Naive thymus-derived CD4-positive, alpha-beta T cell (primary cell): ENCODE data around the gene ERFL. TPM values are rescaled to one million over a fixed set of nuclear protein-coding genes. Genes with fewer than 3 reads are reported as not detected.

Experiments
- ATAC-seq: fragments of 150-1000 bp; cut with Tn5 transposase; 2 replicates; pipeline ENCODE4 v1.10.0; 2021; ENCODE audit warnings: mild to moderate bottlenecking, moderate library complexity
- CTCF ChIA-PET: fragments of 350-600 bp; sonication (Branson Sonifier 250); formaldehyde crosslinking; loops from one replicate; lab custom pipeline; 2021; ENCODE audit warnings: antibody characterized with exemption; lab: Charles Lee
- POLR2A ChIA-PET: fragments of 350-600 bp; sonication (Branson Sonifier 250); formaldehyde crosslinking; loops from one replicate; lab custom pipeline; 2021; ENCODE audit warnings: antibody characterized with exemption, inconsistent platforms; lab: Charles Lee
- DNase-seq, 9 donors: peaks; one replicate each; pipeline versions ENCODE4 v3.0.0 to v3.0.0-alpha.2; 2020 to 2022; ENCODE audit warnings: mixed read lengths in 1 of 9
- H3K27ac ChIP-seq: one replicate; pipeline ENCODE4 v1.7.0; 2013; ENCODE audit warnings: mild to moderate bottlenecking, low read depth, low read length, moderate library complexity
- H3K27me3 ChIP-seq, 2 donors: one replicate each; pipeline ENCODE4 v1.7.0; 2013; ENCODE audit warnings: low read length in 2 of 2, mild to moderate bottlenecking in 2 of 2, moderate library complexity in 2 of 2; ENCODE audit not compliant: control insufficient read depth in 2 of 2, insufficient read depth in 2 of 2
- H3K36me3 ChIP-seq, 3 experiments: 1 replicate in 2 of 3; 2 replicates in 1 of 3; pipeline ENCODE4 v1.7.0; 2013; ENCODE audit warnings: low read length in 3 of 3, mild to moderate bottlenecking in 3 of 3, moderate library complexity in 1 of 3; ENCODE audit not compliant: insufficient read depth in 3 of 3, control insufficient read depth in 2 of 3
- H3K4me1 ChIP-seq, 2 donors: one replicate each; pipeline ENCODE4 v1.7.0; 2013; ENCODE audit warnings: low read length in 2 of 2, mild to moderate bottlenecking in 2 of 2, moderate library complexity in 1 of 2; ENCODE audit not compliant: control insufficient read depth in 2 of 2, insufficient read depth in 2 of 2
- H3K4me3 ChIP-seq: 2 replicates; pipeline ENCODE4 v1.7.0; 2013; ENCODE audit warnings: mild to moderate bottlenecking, low read length
- H3K9me3 ChIP-seq, 3 experiments: 1 replicate in 2 of 3; 2 replicates in 1 of 3; pipeline ENCODE4 v1.7.0; 2013; ENCODE audit warnings: low read length in 3 of 3; ENCODE audit not compliant: control insufficient read depth in 2 of 3
- H3K27ac Mint-ChIP-seq, 9 donors: one replicate each; pipeline ENCODE4 v1.8.0; 2020 to 2022; ENCODE audit warnings: mixed read lengths in 9 of 9, mild to moderate bottlenecking in 8 of 9, moderate library complexity in 5 of 9, inconsistent platforms in 2 of 9
- H3K27me3 Mint-ChIP-seq, 5 donors: one replicate each; pipeline ENCODE4 v1.8.0; 2021 to 2022; ENCODE audit warnings: mixed read lengths in 5 of 5, mild to moderate bottlenecking in 1 of 5
- H3K36me3 Mint-ChIP-seq, 5 donors: one replicate each; pipeline ENCODE4 v1.8.0; 2020 to 2022; ENCODE audit warnings: mixed read lengths in 5 of 5, mild to moderate bottlenecking in 3 of 5, inconsistent platforms in 1 of 5
- H3K4me1 Mint-ChIP-seq, 7 donors: one replicate each; pipeline ENCODE4 v1.8.0; 2020 to 2022; ENCODE audit warnings: mixed read lengths in 7 of 7, mild to moderate bottlenecking in 3 of 7, inconsistent platforms in 1 of 7
- H3K4me3 Mint-ChIP-seq, 10 donors: one replicate each; pipeline ENCODE4 v1.8.0; 2020 to 2022; ENCODE audit warnings: mild to moderate bottlenecking in 10 of 10, mixed read lengths in 10 of 10, moderate library complexity in 6 of 10, inconsistent platforms in 2 of 10
- H3K9me3 Mint-ChIP-seq, 11 donors: one replicate each; pipeline ENCODE4 v1.8.0; 2020 to 2022; ENCODE audit warnings: mixed read lengths in 11 of 11, mild to moderate bottlenecking in 4 of 11, inconsistent platforms in 1 of 11, moderate library complexity in 1 of 11
- intact Hi-C, 2 donors: fragments of 100-400 bp; cut with micrococcal nuclease; formaldehyde crosslinking; loops; one replicate each; pipeline ENCODE4 v1.15.1; 2023
- polyA plus RNA-seq, 2 donors: library from polyadenylated mRNA; unstranded; fragments of 300-500 nt; fragmentation: Illumina TruSeq; gene quantifications; one replicate each; pipeline ENCODE4 v1.2.3, GENCODE V29; 2021
- total RNA-seq, 6 experiments: library from RNA in 5 of 6; stranded (reverse) in 5 of 6; gene quantifications; 1 replicate in 5 of 6; 2 replicates in 1 of 6; pipeline ENCODE4 v1.2.3 and lab custom pipeline; 2021 to 2026

ERFL gene
- total and polyA plus RNA-seq, 7 experiments from 2014 or later: 3.0 to 15.0 (median 8.0) TPM; not detected in 2

- peak overlapping the region; percentile 76 to 95 (median 89) for H3K27ac Mint-ChIP-seq
- Histone ChIP-seq H3K4me1 (peaks cover 58 to 66% of the 10 kb centered on the region in 2 donors), H3K27ac (peak overlapping the region; percentile 52), H3K4me3 (no peak overlapping the region), H3K9me3 (no peaks in the 10 kb centered on the region), H3K27me3 (no peaks in the 10 kb centered on the region), H3K36me3 (peaks cover 16 to 56% (median 20%) of the 10 kb centered on the region in 3 experiments)
- peak overlapping the region in 5 of 10 donors; percentile 3 to 63 (median 36) for H3K4me3 Mint-ChIP-seq
- peaks cover 46 to 86% (median 77%) of the 10 kb centered on the region in 7 donors for H3K4me1 Mint-ChIP-seq
- H3K36me3 Mint-ChIP-seq: peaks cover 5 to 41% (median 23%) of the 10 kb centered on the region in 5 donors
- ATAC-seq: no peak
- no peaks in the 10 kb centered on the region for H3K27me3 Mint-ChIP-seq
- ChIA-PET POLR2A (interaction anchor here (0.6 to 11.3 kb wide), 4 partner anchors 9 to 75 kb away, joined by 3 to 565 read pairs (median 4); partner anchors contain the start of genes ARHGEF1 and RPS19), CTCF (interaction anchor here (1.1 kb wide), 1 partner anchor 75 kb away, joined by 3 read pairs; no protein-coding TSS in a partner anchor)
- no peak for DNase-seq
- H3K9me3 Mint-ChIP-seq: no peaks in the 10 kb centered on the region
- intact Hi-C loops: no loop called here
These were observed 59.9 kb downstream of the ERFL start for GRCh38 chr19:41868120-41868988.

GRCh38 chr19:41866284-41866683, 62.0 kb downstream of the ERFL start:
- no peak for ATAC-seq
- CTCF ChIA-PET: interaction anchor here (0.7 kb wide), 1 partner anchor 253 kb away, joined by 3 read pairs; no protein-coding TSS in a partner anchor
- peak overlapping the region; percentile 54 for H3K27ac ChIP-seq

GRCh38 chr19:41864374-41864773, 63.9 kb downstream of the ERFL start:
- Mint-ChIP-seq H3K27me3 (no peaks in the 10 kb centered on the region), H3K4me3 (peak overlapping the region in 4 of 10 donors; percentile 5 to 86 (median 53)), H3K9me3 (no peaks in the 10 kb centered on the region), H3K27ac (peak overlapping the region in 8 of 9 donors; percentile 43 to 93 (median 84)), H3K36me3 (peaks cover 9 to 52% (median 24%) of the 10 kb centered on the region in 5 donors), H3K4me1 (peaks cover 42 to 76% (median 67%) of the 10 kb centered on the region in 7 donors)
- DNase-seq: no peak
- CTCF ChIA-PET: interaction anchor here (0.8 to 1.2 kb wide), 2 partner anchors 9 to 22 kb away, joined by 3 read pairs; no protein-coding TSS in a partner anchor
- Histone ChIP-seq H3K4me3 (no peak overlapping the region), H3K27ac (peak overlapping the region; percentile 38), H3K4me1 (peaks cover 47 to 59% of the 10 kb centered on the region in 2 donors), H3K9me3 (no peaks in the 10 kb centered on the region), H3K36me3 (peaks cover 16 to 66% (median 18%) of the 10 kb centered on the region in 3 experiments), H3K27me3 (no peaks in the 10 kb centered on the region)
- intact Hi-C loops: no loop called here
- POLR2A ChIA-PET: interaction anchor here (1.0 to 10.0 kb wide), 8 partner anchors 9 to 94 kb away, joined by 3 to 220 read pairs (median 3); partner anchors contain the start of genes ARHGEF1 and CD79A
- no peak for ATAC-seq

More at GRCh38 chr19:41866284-41866683, 62.0 kb downstream of the ERFL start:
- H3K9me3 Mint-ChIP-seq: no peaks in the 10 kb centered on the region
- no peak for DNase-seq
- Histone ChIP-seq H3K4me3 (no peak overlapping the region), H3K36me3 (peaks cover 16 to 76% (median 26%) of the 10 kb centered on the region in 3 experiments), H3K4me1 (peaks cover 58 to 66% of the 10 kb centered on the region in 2 donors), H3K9me3 (no peaks in the 10 kb centered on the region), H3K27me3 (no peaks in the 10 kb centered on the region)
- no peaks in the 10 kb centered on the region for H3K27me3 Mint-ChIP-seq
- H3K36me3 Mint-ChIP-seq: peaks cover 9 to 51% (median 26%) of the 10 kb centered on the region in 5 donors
- POLR2A ChIA-PET: interaction anchor here (0.7 to 10.0 kb wide), 4 partner anchors 9 to 1435 kb away, joined by 3 to 220 read pairs (median 6); partner anchors contain the start of gene ARHGEF1
- H3K27ac Mint-ChIP-seq: peak overlapping the region in 8 of 9 donors; percentile 32 to 91 (median 74)
- peaks cover 47 to 88% (median 77%) of the 10 kb centered on the region in 7 donors for H3K4me1 Mint-ChIP-seq
- intact Hi-C loops: no loop called here
- H3K4me3 Mint-ChIP-seq: peak overlapping the region in 5 of 10 donors; percentile 3 to 48 (median 31)

- Histone ChIP-seq H3K27me3 (no peaks in the 10 kb centered on the region), H3K4me1 (peaks cover 44 to 54% of the 10 kb centered on the region in 2 donors), H3K36me3 (peaks cover 16 to 56% (median 16%) of the 10 kb centered on the region in 3 experiments), H3K27ac (peak overlapping the region; percentile 89), H3K9me3 (no peaks in the 10 kb centered on the region), H3K4me3 (no peak overlapping the region)
- no peaks in the 10 kb centered on the region for H3K27me3 Mint-ChIP-seq
- CTCF ChIA-PET: interaction anchor here (1.3 to 1.5 kb wide), 3 partner anchors 8 to 10 kb away, joined by 4 to 8 read pairs (median 4); no protein-coding TSS in a partner anchor
- no peak for DNase-seq
- peaks cover 9 to 50% (median 24%) of the 10 kb centered on the region in 5 donors for H3K36me3 Mint-ChIP-seq
- intact Hi-C loops: no loop called here
- POLR2A ChIA-PET: interaction anchor here (0.8 to 10.0 kb wide), 7 partner anchors 8 to 95 kb away, joined by 3 to 220 read pairs (median 3); partner anchors contain the start of gene ARHGEF1
- no peaks in the 10 kb centered on the region for H3K9me3 Mint-ChIP-seq
- H3K4me1 Mint-ChIP-seq: peaks cover 42 to 70% (median 60%) of the 10 kb centered on the region in 7 donors
- H3K4me3 Mint-ChIP-seq: peak overlapping the region in 7 of 10 donors; percentile 13 to 93 (median 86)
- peak overlapping the region; percentile 73 to 93 (median 81) for H3K27ac Mint-ChIP-seq
- no peak for ATAC-seq
These were observed 64.9 kb downstream of the ERFL start for GRCh38 chr19:41863209-41863931.

GRCh38 chr19:41862445-41862986, 65.7 kb downstream of the ERFL start:
- Mint-ChIP-seq H3K4me3 (peak overlapping the region; percentile 52 to 95 (median 90)), H3K4me1 (peaks cover 37 to 63% (median 52%) of the 10 kb centered on the region in 7 donors), H3K27ac (peak overlapping the region in 7 of 9 donors; percentile 76 to 93 (median 81)), H3K27me3 (no peaks in the 10 kb centered on the region), H3K36me3 (peaks cover 4 to 48% (median 19%) of the 10 kb centered on the region in 5 donors), H3K9me3 (no peaks in the 10 kb centered on the region)
- DNase-seq: no peak
- CTCF ChIA-PET: interaction anchor here (0.6 to 1.5 kb wide), 6 partner anchors 8 to 90 kb away, joined by 3 to 8 read pairs (median 4); no protein-coding TSS in a partner anchor
- no peak for ATAC-seq
- intact Hi-C loops: no loop called here
- Histone ChIP-seq H3K4me3 (no peak overlapping the region), H3K36me3 (peaks cover 16 to 50% (median 16%) of the 10 kb centered on the region in 3 experiments), H3K9me3 (no peaks in the 10 kb centered on the region), H3K4me1 (peaks cover 44 to 46% of the 10 kb centered on the region in 2 donors), H3K27ac (peak overlapping the region; percentile 89), H3K27me3 (no peaks in the 10 kb centered on the region)
- POLR2A ChIA-PET: interaction anchor here (0.6 to 10.0 kb wide), 9 partner anchors 9 to 1245 kb away, joined by 3 to 220 read pairs (median 4); partner anchors contain the start of gene ARHGEF1
